ENCODE results near the gene F2RL3. TPM values are rescaled to one million over a fixed set of nuclear protein-coding genes. Genes with fewer than 3 reads are reported as not detected.

The F2RL3 gene
- total RNA-seq, 1 donor from 2014 or later: 0.70 TPM

DNA sequence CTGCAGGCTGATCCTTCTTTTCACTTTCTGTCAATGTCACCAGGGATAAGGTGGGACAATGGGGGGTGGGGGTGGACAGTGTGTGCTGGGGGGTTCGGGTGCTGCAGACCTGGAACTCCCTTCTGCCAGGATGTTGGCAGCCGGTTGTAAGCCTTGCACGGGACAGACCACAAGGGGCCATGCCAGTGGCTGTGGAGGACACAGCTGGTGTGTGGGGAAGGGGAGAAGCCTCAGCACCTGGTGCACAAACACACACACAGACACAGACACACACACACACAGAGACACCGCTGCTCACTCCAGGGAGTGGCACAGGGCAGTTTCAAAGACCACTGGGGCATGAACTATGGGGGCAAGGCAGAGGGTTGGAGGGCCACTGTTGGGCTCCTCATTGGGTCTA lies 3.6 kb downstream of the F2RL3 start:
- intact Hi-C loops (cut with DNase I): loop anchor here (10.0 kb wide), 1 partner anchor 118 kb away; no protein-coding TSS in a partner anchor
- DNase-seq (ENCODE audit: low spot score): no peak

DNA sequence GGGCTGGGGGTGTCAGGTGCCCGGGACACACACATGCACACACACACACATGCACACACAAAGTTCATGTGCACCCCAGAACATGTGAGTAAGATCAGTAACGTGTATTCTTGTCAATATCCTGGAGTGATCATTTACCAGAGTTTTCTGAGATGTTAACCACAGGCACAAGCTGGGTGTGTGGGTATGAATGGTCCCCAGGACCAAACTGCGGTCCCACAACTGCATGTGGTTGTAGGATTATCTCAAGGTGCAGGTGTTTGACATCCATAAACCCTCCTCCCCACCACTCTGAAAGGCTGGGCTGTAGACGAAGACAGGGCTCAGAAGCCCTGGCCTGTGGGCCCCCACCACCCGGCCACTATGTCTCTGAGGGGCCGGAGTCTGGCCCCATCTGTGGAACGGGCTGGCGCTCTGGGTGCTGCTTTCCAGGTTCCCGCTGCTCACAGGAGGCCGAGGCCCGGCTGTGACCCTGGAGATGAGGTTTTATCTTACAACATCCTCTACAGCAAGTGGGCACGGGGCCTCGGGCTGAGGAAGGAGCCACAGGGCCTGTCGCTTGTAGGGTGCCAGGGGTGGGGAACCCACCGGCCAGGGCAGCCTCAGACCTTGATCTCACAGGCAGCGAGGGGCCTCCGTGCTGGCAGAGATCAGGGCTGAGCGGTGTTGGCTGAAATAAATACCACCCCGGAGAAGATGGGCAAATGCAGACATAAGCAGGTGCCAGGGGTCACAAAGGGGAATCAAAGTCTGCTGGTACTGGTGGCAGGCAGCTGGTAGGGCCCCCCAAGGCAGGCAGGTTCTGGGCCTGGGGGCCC lies 4.3 kb downstream of the F2RL3 start:
- DNase-seq (ENCODE audit: low spot score): no peak
- intact Hi-C loops (cut with DNase I): loop anchor here (10.0 kb wide), 1 partner anchor 118 kb away; no protein-coding TSS in a partner anchor

DNA sequence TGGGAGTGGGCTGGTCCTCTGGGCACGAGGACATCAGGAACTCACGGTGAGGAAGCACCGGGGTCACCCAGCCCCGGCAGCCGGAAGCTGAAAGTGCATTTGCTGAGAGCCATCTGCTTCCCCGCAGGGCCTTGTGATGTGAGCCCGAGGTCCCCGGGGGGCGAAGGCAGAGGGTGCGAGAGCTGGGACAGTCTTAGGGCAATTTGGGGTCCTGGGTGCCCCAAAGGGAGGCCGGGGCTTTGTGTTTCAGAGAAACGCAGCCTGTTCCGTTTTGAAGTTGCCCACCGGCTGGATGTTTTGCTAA lies 4.8 kb downstream of the F2RL3 start:
- DNase-seq (ENCODE audit: low spot score): no peak
- intact Hi-C loops (cut with DNase I): loop anchor here (10.0 kb wide), 1 partner anchor 119 kb away; no protein-coding TSS in a partner anchor

DNA sequence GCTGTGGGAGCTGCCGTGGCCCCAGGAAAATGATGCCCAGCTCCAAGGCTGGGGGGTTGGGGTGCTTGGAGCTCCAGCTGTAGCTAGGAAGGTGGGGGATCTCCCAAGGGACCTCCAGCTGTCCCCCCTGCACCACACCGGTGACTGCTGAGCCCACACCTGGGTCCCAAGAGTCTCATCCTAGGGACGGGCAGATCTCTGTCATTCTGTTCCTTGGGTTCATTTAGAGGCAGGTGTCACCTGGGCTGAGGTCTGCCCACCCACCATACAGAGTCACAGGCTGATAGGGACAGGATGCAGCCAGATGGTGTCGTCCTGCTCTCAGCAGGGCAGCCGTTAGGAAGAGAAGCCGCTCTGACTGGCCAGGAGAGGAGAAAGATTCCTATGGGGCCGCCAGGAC lies 5.3 kb downstream of the F2RL3 start:
- no peak for DNase-seq (ENCODE audit: low spot score)
- intact Hi-C loops (cut with DNase I): loop anchor here (10.0 kb wide), 1 partner anchor 119 kb away; no protein-coding TSS in a partner anchor

DNA sequence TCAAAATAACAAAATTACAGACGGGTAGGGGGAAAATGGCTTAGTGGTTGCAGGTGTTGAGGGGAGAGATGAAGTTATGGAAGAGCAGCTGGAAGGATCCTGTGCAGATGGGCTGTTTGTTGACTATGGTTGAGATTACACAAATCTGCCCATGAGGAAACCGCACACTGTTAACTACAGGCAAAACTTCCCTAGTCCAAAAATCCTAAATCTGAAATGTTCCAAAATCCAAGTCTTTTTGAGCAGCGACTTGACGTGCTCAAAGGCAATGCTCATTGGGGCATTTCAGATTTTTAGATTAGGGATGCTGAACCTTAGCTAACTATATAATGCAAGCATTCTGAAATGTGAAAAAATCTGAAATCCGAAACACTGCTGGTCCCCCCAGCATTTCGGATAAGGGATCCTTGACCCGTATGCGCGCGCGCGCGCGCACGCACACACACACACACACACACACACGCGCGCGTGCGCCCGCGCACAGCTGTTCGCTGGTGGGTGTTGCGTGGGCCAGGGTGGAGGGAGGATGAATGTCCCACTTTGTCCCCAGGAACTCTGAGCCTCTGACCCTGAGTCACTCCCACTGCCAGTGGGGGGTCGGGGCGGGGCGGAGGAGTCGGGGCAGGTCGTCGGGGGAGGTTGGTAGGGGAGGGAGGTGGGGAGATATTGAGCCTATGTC lies 6.8 kb downstream of the F2RL3 start:
- no peak for DNase-seq (ENCODE audit: low spot score)

DNA sequence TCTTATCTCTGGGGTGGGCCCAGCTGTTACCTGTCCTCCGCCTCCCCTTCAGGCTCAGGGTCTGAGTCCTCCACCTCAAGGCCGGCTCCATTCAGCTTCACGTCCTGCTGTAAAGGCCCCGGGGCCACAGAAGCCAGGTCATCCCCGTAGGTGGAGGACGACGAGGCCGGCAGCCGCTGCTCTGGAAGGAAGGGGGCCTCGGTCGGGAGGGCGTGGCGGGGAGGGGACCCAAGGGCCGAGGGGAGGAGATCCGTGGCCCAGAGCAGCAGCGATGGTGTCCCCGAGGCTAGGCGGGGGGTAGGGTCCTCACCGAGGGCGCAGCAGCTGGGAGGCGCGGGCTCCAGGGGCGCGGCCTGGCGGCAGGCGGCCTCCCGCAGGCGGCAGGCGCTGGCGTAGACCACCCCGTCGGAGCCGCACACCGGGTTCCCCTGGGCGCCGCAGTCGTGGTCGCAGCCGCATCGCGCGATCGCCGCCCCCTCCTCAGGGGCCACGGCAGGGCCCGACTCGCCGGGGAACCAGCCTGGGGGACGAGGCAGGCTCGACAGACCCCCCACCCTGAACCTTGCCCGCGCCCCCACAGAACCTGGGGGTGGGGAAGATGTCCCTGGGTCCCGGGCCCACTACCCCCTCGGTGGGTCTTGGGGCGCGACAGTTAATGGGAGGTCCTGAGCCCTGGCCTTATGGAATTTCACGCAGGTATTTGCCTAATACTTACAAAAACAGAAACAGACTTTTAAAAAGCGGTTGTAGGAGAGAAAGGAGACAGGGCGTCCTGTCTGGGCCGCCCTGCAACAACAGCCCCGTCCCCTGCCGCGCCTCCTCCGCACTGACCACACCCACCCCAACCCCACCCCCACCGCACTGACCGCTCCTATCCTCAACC lies 7.6 kb downstream of the F2RL3 start:
- no peak for DNase-seq (ENCODE audit: low spot score)
- intact Hi-C loops (cut with DNase I): loop anchor here (10.0 kb wide), 1 partner anchor 122 kb away; no protein-coding TSS in a partner anchor

More for the DNA sequence above, 6.8 kb downstream of the F2RL3 start:
- intact Hi-C loops (cut with DNase I): loop anchor here (10.0 kb wide), 1 partner anchor 121 kb away; no protein-coding TSS in a partner anchor

DNA sequence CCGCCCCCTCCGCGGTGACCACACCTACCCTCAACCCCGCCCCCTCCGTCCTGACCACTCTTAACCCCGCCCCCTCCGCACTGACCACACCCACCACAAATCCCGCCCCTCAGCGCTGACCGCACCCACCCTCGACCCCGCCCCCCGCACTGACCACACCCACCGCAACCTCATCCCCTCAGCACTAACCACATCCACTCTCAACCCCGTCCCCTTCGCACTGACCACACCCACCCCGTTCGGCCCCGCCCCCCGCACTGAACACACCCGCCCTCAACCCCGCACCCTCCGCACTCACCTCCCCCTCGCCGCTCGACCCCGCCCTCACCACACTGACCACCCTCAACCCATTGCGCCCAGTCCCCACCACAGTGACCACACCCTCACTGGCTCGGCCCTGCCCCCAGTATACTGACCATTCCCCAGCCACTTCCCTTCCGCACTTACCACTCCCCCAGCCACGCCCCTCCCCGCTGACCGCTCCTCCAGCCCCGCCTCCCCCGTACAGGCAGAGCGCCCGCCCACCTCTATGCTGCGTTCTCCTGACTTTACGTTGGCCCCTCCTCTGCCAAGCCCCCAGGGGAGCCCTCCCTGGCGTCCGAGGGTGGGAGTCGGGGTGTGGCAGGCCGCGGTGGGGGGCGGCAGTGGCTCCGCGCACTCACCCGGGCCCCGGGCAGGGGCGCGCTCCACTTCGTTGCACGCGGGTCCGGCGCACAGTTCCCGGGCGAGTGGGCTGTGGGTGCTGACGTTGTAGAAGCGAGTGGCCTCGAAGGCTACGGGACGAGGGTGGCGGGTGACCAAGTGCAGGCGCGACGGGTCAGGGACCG lies 8.4 kb downstream of the F2RL3 start:
- intact Hi-C loops (cut with DNase I): loop anchor here (10.0 kb wide), 1 partner anchor 122 kb away; no protein-coding TSS in a partner anchor
- peak; percentile 96 for DNase-seq (ENCODE audit: low spot score)

DNA sequence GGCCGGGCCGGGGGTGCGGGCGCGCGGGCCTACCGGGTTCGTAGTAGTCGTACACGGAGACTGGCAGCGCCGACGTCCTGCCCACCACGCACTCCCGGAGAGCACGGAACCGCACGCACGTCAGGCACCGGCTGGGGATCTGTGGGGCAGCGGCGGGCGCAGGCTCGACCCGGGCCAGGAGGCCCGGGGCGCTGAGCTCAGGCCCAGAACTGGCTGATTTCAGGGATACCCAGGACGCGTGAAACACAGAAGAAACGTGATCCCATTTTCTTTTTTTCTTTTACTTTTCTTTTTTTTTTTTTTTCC lies 9.0 kb downstream of the F2RL3 start:
- intact Hi-C loops (cut with DNase I): loop anchor here (10.0 kb wide), 1 partner anchor 123 kb away; no protein-coding TSS in a partner anchor
- DNase-seq (ENCODE audit: low spot score): no peak

DNA sequence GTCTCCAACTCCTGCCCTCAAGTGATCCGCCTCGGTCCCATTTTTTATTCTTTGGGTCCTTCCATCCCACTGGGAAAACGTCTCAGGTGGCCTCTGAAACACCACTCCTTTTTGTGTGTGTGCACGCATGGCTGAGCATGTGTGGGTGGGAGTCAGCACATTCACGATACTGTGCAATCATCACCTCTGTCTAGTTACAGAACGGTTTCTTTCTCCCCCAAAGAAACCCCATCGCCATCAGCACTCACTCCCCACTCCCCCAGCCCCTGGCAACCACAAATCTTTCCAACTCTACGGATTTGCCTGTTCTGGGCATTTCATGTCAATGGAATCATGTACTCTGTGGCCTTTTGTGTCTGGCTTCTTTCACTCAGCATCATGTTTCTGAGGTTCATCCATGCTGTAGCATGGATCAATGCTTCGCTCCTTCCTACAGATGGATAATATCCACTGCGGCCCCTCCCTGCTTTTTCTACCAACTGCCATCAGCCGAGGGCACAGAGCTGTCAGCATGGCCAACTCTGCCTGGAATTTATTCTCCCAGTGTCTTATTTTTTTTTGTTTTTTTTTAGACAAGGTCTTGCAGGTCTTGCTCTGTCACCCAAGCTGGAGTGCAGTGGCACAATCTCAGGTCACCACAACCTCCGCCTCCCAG lies 9.7 kb downstream of the F2RL3 start:
- intact Hi-C loops (cut with DNase I): loop anchor here (10.0 kb wide), 1 partner anchor 124 kb away; no protein-coding TSS in a partner anchor
- DNase-seq (ENCODE audit: low spot score): no peak

DNA sequence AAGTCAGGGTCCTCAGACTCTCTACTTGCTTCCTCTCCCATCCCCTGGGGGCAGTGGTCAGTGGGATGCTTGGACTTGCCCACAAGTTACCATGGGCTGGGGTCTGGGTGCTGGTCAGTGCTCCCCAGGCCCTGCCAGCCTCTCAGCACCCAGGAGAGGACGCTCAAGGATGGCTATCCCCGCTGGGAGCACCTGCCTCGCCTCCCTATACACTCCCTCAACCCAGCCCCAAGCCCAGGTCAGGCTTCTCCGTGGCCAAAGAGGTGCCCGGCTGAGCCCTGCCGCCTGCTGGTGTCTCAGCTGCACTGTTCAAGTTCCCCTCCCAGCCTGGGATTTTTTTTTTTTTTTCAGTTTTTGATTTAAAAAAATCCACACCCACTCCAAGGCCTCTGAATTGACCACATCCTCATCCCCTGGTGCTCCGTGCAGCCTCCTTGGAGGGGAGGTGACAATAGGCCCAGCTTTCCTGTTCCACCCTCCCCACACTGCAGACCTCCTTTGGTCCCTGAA lies 10.8 kb downstream of the F2RL3 start:
- DNase-seq (ENCODE audit: low spot score): no peak
- intact Hi-C loops (cut with DNase I): loop anchor here (10.0 kb wide), 1 partner anchor 125 kb away; no protein-coding TSS in a partner anchor

DNA sequence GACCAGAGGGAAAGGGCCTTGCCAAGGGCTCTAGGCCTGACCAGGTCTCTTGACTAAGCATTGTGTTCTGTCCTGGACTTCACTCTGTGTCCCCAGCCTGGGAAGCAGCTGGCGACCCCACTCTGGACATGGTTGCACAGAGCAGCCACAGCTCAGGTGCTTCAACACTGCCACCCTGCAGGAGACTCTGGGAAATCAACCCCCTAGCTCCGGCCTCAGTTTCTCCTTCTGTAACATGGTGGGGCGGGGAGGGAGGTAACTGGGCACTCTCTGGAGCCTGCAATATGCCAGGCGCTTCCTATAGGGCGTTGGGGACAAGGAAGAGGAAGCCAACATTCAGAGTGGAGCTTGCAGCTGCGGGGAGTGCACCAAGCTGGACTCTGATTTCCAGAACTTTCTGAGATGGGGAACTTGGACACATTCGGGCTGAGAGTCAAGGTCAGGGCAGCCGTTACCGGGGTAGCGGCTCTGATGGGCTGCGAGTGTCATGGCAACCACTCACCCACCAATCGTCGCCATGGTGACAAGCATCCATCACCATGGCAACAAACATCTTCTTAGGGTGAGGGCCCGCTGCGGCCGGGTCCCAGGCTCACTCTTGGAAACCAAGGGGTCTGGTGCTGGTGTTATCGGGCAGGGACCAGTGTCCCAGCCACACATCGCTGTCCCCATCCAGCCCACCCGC lies 12.8 kb downstream of the F2RL3 start:
- intact Hi-C loops (cut with DNase I): no loop called here

DNA sequence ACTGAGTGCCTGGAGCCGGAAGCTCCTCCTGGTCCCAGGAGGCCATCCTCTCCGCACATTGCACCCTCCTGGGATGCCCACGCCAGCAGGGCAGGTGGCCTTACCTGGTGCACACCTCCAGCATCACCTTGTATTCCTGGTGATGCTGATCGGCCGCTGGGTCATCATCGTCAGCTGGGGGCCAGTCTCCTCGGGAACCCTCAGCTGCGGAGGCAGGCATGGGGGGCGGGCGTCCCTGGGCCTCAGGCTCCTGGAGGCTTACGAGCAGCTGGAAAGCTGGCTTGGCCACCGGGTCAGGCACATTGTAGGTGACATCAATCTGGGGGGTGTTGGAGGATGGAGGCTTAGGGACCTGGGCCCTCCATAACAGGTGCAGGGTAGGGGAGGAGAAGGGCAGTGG lies 13.7 kb downstream of the F2RL3 start:
- intact Hi-C loops (cut with DNase I): no loop called here
- DNase-seq (ENCODE audit: low spot score): no peak

More for the DNA sequence above, 12.8 kb downstream of the F2RL3 start:
- DNase-seq (ENCODE audit: low spot score): no peak

DNA sequence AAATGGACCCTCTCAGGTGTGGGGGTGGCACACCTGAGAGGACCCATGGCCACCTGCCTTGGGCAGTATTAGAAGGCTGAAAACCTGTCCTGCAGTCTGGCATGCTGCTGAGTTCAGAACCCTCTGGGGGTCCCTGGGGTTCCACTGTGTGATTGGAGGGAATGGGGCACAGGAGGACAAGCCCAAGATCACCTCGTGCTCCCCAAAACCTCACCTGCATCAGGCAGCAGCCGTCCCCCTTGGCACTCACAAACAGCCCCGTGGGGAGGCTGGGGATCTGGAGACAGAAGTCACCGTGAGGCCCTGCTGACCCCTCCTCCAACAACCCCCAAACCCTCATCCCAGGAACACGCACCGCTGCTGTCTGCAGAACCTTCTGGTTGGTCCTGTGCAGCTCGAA lies 14.5 kb downstream of the F2RL3 start:
- intact Hi-C loops (cut with DNase I): no loop called here
- DNase-seq (ENCODE audit: low spot score): no peak

DNA sequence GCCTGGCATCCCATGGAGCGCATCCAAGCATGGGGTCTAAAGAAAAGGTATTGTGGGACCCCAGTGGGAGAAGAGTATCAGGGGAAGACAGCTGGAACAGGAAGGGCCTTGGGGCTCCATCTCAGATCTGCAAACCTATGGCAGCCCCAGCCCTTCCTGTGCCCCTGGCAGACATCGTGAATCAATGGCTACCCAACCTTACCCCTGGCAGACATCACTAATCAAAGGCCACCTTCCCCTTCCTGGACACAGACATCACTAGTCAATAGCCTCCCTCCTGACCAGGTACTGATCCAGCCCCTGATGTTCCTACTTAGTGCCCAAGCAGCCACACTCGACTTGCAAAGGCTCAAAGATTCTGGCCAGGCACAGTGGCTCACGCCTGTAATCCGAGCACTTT lies 15.8 kb downstream of the F2RL3 start:
- no peak for DNase-seq (ENCODE audit: low spot score)
- intact Hi-C loops (cut with DNase I): no loop called here

DNA sequence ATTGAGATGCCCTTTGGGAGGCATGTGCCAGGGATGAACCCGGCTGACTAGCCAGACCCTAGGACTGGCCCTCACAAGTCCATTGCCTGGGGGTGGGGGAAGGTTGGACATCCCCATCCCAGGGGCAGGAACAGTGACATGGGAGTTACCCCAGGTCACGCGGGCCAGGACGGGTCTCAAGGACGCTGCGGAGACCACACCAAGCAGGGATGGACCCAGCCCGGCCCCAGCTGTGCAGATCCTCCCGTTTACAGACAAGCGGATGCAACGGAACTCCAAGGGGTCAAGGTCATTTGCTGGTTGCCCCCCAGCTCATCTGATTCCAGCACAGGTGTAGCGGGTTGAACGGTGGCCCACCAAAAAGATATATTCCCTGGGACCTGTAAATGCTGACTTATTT lies 20.0 kb downstream of the F2RL3 start:
- intact Hi-C loops (cut with DNase I): no loop called here

DNA sequence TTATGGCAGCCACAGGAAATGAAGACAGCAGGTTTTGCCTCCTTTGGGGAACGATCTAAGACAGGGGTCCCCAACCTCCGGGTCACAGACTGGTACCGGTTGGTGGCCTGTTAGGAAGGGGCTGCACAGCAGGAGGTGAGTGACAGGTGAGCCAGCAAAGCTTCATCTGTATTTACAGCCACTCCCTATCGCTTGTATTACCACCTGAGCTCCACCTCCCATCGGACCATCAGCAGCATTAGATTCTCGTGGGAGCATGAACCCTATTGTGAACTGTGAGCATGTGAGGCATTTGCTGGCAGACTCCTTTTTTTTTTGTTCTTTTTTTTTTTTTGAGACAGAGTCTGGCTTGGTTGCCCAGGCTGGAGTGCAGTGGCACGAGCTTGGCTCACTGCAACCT lies 22.2 kb downstream of the F2RL3 start:
- intact Hi-C loops (cut with DNase I): no loop called here
- DNase-seq (ENCODE audit: low spot score): no peak

More for the DNA sequence above, 20.0 kb downstream of the F2RL3 start:
- DNase-seq (ENCODE audit: low spot score): no peak

DNA sequence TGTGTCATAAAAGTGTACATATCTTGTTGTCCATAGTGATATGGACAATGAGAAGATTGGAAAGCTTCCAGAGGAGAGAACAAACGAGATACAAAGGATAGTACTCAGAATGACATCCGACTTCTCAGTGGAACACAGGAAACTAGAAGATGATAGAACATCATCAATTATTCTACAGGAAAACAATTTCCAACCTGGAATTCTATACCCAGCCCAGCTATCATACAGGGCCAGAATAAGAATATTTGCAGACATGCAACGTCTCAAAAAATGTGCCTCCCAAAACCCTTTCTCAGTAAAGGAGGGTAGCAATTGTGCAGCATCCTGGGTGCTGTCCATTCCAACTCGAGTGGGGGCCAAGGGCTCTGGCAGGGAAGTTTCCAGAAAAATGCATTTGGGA lies 24.0 kb downstream of the F2RL3 start:
- intact Hi-C loops (cut with DNase I): no loop called here
- DNase-seq (ENCODE audit: low spot score): no peak

DNA sequence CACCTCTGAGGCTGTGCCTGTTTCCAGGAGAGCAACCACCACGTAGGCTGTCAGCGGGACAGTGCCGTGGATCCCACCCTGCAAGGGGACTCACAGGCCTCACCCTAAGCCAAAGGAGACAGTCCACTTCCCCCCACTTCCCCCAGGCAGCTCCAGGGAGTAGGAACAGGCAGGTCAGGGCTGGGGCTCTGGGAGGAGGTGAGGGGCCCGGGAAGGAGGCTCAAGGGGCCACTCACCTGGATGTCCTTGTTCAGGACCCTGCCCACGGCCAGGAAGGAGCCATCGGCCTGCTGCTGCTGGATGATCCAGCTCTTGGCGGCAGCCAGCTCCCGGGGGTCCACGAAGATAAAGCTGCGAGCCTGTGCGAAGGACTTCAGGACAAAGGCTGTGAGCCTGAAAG lies 25.6 kb downstream of the F2RL3 start:
- intact Hi-C loops (cut with DNase I): no loop called here
- DNase-seq (ENCODE audit: low spot score): no peak
